IPS-20b (cell line): ENCODE measurements around the gene NYNRIN.

Experiments used
- H3K27ac ChIP-seq: one replicate; pipeline ENCODE4 v1.5.1; 2013; ENCODE audit warnings: low read length
- H3K27me3 ChIP-seq: 2 replicates; pipeline ENCODE4 v1.6.1; 2013; ENCODE audit warnings: mild to moderate bottlenecking, low read length, inconsistent platforms; ENCODE audit not compliant: insufficient read depth
- H3K36me3 ChIP-seq: 2 replicates; pipeline ENCODE4 v1.6.1; 2013; ENCODE audit warnings: low read depth, mild to moderate bottlenecking, inconsistent platforms, low read length, moderate library complexity; ENCODE audit not compliant: insufficient read depth
- H3K4me1 ChIP-seq: 2 replicates; pipeline ENCODE4 v1.6.1; 2013; ENCODE audit warnings: mild to moderate bottlenecking, control low read depth, inconsistent platforms, low read length, moderate library complexity; ENCODE audit not compliant: insufficient read depth
- H3K4me3 ChIP-seq: 2 replicates; pipeline ENCODE4 v1.5.1; 2013; ENCODE audit warnings: mild to moderate bottlenecking, low read length, inconsistent platforms
- H3K9ac ChIP-seq: 2 replicates; pipeline ENCODE4 v1.6.1; 2013; ENCODE audit warnings: low read depth, mild to moderate bottlenecking, inconsistent platforms, low read length, moderate library complexity
- H3K9me3 ChIP-seq: 2 replicates; pipeline ENCODE4 v1.6.1; 2013; ENCODE audit warnings: mild to moderate bottlenecking, low read depth, low read length, inconsistent platforms; ENCODE audit not compliant: insufficient read depth

The NYNRIN gene

DNA sequence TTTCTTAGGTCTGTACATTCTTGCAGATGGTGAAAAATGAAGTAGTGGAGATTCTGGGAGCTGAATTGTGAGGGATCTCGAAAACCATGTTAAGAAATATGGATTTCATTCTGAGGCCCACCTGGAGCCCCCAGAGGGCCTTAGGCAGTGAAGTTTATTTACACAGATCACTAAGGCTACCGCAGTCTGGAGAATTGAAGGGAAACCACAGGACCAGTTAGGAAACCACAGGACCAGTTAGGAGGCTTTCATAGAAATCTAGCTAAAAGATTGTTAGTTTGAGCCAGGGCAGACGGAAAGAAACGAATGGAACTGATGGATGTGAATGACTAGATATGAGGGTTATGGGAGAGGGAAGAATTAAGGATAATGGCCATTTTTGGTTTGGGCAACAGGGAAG, 23.5 kb downstream of the NYNRIN start:
- Histone ChIP-seq H3K9me3 (no peaks in the 10 kb centered on the region), H3K36me3 (no peaks in the 10 kb centered on the region), H3K27ac (no peak overlapping the region), H3K4me1 (no peaks in the 10 kb centered on the region), H3K4me3 (no peak overlapping the region), H3K27me3 (peaks cover 43% of the 10 kb centered on the region), H3K9ac (no peak overlapping the region)

DNA sequence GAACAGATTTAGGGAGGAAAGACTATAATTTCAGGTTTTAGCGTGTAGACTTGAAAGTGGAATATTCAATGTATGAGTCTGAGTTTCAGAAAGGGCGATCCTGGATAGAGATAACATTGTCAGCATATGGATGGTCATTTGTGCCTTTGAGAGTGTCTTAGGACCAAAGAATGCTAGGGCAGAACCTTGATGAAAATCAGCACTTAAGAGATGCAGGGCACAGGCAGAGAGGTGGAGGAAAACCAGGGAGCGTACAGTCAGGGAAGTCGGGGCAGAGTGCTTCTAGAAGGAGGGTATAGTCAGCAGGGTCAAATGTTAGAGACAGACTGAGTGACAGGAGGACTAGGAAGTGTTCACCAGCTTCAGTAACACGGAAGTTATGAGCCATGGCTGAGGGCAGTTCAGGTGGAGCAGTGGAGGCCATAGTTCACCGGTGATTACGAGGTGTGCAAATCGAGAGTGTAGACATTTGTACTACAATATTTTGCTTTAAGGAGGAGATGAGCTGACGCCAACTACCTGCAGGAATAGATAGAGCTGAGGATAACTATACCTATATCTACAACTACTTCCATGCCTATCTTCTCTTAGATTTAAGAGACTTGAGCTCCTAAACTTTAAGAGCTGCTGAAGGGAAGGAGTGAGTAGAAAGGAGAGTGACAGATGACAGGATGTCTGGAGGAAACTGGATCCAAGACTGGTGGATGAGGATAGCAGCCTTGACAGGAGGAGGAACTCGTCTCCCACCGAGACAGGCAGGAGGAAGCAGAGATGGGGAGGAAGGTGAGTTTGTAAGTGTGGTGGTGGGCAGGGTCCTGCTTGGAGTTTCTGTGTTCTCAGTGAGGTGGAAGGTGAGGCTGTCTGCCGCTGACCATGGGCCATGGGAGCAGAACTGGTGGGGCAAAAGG, 24.1 kb downstream of the NYNRIN start:
- Histone ChIP-seq H3K9ac (no peak overlapping the region), H3K27me3 (peaks cover 46% of the 10 kb centered on the region), H3K4me3 (no peak overlapping the region), H3K27ac (no peak overlapping the region), H3K4me1 (no peaks in the 10 kb centered on the region), H3K9me3 (no peaks in the 10 kb centered on the region), H3K36me3 (no peaks in the 10 kb centered on the region)

DNA sequence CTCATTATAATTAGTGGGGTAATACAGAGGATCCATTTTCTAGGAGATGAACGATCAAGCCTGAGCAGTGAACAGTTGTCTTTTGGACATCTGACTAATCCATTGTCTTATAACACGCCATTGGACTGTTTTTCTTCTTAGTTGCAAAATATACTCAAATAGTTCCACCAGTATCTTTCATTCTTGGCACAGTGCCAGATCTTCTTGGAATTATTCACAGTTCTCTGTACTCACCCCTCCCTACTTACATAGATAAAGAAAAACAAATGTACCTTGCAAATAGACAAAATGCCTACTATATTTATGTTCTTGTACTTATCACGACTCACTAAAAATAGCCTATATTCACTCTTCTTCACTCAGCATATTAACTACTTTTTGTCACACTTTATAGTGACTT, 26.9 kb downstream of the NYNRIN start:
- H3K9me3 ChIP-seq = no peaks in the 10 kb centered on the region
- no peak overlapping the region for H3K27ac ChIP-seq
- no peak overlapping the region for H3K4me3 ChIP-seq
- H3K36me3 ChIP-seq = no peaks in the 10 kb centered on the region
- H3K4me1 ChIP-seq = no peaks in the 10 kb centered on the region
- H3K27me3 ChIP-seq = peaks cover 38% of the 10 kb centered on the region
- H3K9ac ChIP-seq = no peak overlapping the region

DNA sequence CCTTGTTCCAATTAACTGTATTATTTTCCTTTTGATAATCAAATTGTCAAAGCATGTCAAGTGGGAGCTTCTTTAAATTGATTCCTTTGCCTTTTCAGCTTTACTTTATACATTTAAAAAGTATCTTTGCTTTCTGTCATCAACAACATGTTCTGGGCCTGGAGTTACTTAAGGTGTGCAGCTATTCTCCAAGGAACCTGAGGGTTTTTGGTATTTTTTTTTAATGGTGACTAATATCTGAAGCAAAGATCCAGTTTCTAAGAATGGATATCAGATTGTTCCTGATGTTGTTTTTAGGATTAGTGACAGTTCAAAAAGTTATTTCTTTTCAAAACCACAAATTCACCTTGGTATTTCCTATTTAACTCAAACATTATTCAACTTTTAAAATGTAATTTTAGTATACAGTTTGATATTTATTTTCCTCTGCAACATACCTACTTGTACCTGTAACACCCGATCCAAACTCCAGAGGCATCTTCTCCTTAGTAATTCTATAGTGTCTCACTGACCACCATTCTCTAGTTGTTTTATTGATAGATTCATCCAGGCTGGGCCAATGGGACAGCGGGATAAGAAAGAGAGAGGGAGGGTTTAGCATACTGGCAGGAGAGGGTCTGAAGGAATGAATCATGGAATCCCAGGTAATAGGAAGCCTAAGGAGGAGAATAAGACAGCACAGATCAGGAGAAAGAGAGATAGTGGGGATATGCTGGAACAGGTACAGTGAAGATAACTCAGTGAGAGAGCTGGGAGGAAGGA, 27.5 kb downstream of the NYNRIN start:
- Histone ChIP-seq H3K27ac (no peak overlapping the region), H3K9ac (no peak overlapping the region), H3K4me3 (no peak overlapping the region), H3K4me1 (peaks cover 4% of the 10 kb centered on the region; the same call in 1 of the 2 replicates), H3K36me3 (no peaks in the 10 kb centered on the region), H3K9me3 (no peaks in the 10 kb centered on the region), H3K27me3 (peaks cover 38% of the 10 kb centered on the region)

DNA sequence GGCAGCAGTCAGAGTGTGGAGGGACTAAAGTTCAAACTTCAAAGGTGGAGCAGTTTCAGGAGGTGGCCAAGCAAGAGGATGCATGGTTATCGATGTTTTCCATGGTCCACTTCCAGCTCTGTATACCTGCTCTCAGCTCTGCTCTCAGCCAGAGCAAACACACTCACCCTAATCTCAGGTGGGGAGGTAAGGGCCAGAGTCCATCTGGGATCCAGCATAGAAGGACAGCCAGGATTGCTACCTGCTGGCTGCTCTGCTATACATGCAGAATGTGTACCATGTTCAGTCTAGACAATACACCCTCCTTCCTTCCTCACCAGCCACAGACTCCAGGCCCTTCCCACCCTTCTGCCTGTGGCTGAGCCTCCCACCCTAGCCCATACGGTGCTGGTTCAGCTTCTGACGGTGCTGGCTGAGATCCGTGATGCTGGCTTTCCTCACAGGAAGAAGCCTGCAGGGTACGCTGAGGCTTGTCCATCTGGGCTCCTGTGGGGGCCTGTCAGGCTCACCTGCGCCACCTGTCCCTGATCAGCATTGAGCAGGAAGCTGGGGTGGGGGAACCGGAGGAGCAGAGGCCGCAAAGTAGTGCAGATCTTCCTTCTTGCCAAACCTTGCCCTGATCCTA, 28.2 kb downstream of the NYNRIN start:
- Histone ChIP-seq H3K36me3 (no peaks in the 10 kb centered on the region), H3K27ac (no peak overlapping the region), H3K4me1 (peaks cover 5% of the 10 kb centered on the region; the same call in 1 of the 2 replicates), H3K27me3 (peaks cover 35% of the 10 kb centered on the region), H3K9ac (no peak overlapping the region), H3K4me3 (no peak overlapping the region), H3K9me3 (no peaks in the 10 kb centered on the region)

DNA sequence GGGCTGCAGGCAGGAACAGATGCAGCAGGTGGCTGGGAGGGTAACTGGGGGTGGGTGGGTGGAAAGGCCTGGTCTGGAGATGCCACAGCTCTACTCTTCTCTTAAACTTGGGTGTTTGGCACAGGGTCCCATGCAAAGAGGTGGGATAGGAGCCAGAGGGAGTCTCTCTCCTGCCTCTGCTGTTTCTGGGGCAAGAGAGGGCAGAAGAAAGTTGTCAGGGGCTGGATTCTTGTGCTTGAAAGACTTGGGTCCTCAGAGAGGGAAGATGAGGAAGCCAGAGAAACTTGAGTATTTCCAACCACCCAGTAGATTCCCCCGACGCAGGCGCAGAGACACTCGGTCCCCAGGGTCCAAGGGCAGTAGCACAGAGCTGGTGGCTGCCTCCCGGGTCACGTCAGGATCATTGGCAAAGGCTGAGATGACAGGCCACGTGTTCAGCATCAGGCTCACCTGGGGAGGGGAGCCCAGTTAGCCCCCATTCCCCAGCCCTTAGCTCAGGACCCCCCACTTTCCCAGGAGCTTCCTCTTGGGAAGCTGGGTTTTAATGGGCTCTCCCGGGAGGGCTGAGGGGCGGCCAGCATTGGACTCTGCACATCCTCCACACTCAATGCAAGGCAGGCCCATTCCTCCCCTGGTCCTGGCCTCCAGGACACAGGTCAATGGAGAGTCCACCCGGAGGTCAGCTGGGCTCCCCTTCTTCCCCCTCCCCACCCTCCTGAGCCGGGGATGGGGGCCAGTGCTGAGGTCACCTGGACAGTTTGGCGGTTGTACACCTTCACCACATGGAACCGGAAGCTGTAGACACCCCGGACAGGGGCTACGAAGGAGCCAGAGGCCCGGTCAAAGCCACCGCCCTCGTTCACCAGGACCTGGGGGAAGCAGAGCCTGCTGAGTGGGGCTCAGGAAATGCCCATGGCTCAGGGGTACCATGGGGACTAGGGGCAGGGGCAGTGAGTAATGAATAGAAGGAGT, 29.0 kb downstream of the NYNRIN start:
- no peak overlapping the region for H3K9ac ChIP-seq
- no peak overlapping the region for H3K27ac ChIP-seq
- no peaks in the 10 kb centered on the region for H3K9me3 ChIP-seq
- peaks cover under 1% of the 10 kb centered on the region; the same call in 1 of the 2 replicates for H3K36me3 ChIP-seq
- H3K27me3 ChIP-seq = peaks cover 27% of the 10 kb centered on the region
- H3K4me3 ChIP-seq = no peak overlapping the region
- peaks cover 5% of the 10 kb centered on the region; the same call in 1 of the 2 replicates for H3K4me1 ChIP-seq

DNA sequence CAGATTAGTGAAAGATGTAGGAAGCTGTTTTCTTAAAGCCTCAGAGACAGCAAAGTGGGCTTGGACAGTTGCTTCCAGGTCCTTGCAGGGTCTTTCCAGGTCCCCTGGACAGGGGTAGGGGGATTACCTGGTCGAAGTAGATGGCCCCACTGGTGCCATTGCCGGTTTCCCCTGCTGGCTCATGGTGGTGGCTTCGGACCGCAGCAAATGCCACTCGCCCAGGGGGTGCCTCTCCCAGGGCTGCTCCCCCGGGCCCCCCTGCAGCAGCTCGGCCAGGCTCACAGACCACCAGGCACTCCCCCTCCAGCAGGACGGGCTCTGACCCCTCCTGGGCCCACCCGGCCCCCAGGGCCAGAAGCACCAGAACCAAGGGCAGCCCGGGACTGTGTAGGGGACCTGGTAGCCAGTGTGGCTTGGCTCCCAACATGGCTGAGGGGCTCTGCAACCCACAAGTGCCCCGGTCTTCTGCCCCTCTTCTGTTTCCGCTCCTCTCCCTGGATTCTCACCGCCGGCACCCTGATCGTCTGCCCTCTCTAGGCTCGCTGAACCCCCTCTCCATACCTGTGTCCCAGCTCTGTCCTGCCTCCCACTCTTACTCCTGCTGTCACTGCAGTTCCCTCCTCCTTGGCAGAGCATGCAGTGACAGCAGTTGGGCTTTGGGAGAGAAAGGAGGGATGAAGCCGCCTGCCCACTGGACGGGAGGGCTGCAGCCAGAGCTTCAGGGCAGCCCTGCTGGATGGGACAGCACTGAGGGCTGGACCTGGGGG, 30.0 kb downstream of the NYNRIN start:
- Histone ChIP-seq H3K9me3 (no peaks in the 10 kb centered on the region), H3K36me3 (peaks cover 8% of the 10 kb centered on the region; the same call in 1 of the 2 replicates), H3K4me3 (peak overlapping the region; percentile 95; the same call in 1 of the 2 replicates), H3K27ac (no peak overlapping the region), H3K4me1 (peaks cover 5% of the 10 kb centered on the region; the same call in 1 of the 2 replicates), H3K9ac (no peak overlapping the region), H3K27me3 (peaks cover 18% of the 10 kb centered on the region)

DNA sequence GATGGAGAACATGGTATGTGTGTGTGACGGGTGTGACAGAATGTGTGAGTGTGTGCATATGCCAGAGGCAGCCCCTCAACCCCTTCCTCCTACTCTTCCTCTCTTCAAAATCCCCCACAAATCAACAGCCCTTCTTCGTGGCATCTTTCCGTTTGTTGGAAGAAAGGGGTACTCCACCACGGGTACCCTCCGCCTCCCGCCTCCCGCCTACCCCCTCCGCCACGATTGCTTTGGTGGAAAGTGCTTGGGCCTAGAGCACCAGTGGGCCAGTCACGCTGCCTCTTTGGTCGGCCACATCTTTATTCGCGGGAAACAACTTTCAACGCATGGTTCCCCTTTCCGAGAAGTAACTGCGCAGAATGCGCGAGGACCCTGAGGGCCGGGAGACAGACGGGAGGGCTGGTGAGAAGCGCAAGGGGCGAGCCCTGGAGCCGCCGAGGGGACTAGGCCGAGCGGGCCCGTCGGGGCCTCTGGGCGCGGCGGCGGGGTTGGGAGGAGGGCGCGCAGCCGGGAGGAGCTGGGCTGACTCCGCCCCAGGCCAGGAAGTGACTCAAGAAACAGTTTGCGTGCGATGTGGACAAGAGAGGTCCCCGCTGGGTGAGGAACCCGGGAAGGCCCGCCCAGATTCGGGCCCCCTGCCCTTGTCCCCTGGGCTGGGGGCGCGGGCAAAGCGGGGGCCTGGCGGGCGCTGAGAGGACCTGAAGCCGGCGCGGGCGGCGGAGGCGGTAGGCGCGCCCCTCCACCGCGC, 30.8 kb downstream of the NYNRIN start, which contains the start of the genes CBLN3 and KHNYN:
Gene CBLN3, minus strand, starts transcription at position 274 of the 748 bp plus-strand sequence. CDS start 614 bp downstream, outside the sequence.
Gene KHNYN, plus strand, starts transcription at position 560 of the 748 bp plus-strand sequence. CDS start 777 bp downstream, outside the sequence.
- Histone ChIP-seq H3K27ac (no peak within 1 kb of the TSS), H3K9ac (peak within 1 kb of the TSS; percentile 84; the same call in 1 of the 2 replicates), H3K4me3 (peak within 1 kb of the TSS; percentile 95), H3K4me1 (peaks cover 5% of the 10 kb centered on the region; the same call in 1 of the 2 replicates), H3K27me3 (peaks cover 18% of the 10 kb centered on the region), H3K9me3 (no peaks in the 10 kb centered on the region), H3K36me3 (peaks cover 8% of the 10 kb centered on the region; the same call in 1 of the 2 replicates)

DNA sequence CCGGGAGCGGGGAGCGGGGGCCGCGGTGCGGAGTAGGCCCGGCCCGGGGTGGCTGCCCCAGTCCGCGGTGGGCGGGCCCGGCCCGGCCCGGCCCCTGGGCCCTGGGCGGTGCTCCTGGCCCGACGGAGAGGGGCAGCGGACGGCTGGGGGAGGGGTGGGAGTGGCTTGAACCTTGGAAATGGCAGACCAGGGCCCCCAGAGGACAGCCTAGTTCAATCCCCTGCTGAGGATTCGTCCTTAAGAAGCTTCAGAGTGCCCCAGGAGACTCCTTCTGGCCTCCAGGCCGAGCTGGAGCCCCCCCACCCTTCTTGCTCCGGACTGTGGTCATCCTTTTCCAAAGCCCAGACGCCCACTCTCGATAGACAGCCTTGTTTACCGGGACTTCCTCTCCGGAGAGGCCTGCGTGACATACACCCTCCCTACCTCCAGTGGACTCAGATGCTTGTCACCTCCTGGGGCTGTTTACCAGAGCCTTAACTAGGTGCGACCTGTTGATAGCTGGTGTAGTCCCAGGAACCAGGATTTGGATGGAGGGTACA, 31.4 kb downstream of the NYNRIN start:
- Histone ChIP-seq H3K27ac (no peak overlapping the region), H3K36me3 (peaks cover 8% of the 10 kb centered on the region; the same call in 1 of the 2 replicates), H3K9ac (peak overlapping the region; percentile 84; the same call in 1 of the 2 replicates), H3K9me3 (no peaks in the 10 kb centered on the region), H3K4me3 (peak overlapping the region; percentile 95), H3K4me1 (peaks cover 5% of the 10 kb centered on the region; the same call in 1 of the 2 replicates), H3K27me3 (peaks cover 18% of the 10 kb centered on the region)
